H4 (cell line): ENCODE results near the gene NDEL1. TPM values are rescaled to one million over a fixed set of nuclear protein-coding genes. Genes with fewer than 3 reads are reported as not detected.

Source experiments
- DNase-seq: peaks from one replicate; pipeline ENCODE4 v3.0.0-alpha.2; 2015; ENCODE audit warnings: low spot score
- total RNA-seq: library from RNA; depleted of rRNA; stranded (reverse); fragments of >200 nt; shearing (Covaris generic); gene quantifications from 2 replicates; pipeline ENCODE4 v1.2.3, GENCODE V29; 2014

NDEL1 gene
- total RNA-seq, 1 experiment from 2014 or later, result 16.1 TPM

DNA sequence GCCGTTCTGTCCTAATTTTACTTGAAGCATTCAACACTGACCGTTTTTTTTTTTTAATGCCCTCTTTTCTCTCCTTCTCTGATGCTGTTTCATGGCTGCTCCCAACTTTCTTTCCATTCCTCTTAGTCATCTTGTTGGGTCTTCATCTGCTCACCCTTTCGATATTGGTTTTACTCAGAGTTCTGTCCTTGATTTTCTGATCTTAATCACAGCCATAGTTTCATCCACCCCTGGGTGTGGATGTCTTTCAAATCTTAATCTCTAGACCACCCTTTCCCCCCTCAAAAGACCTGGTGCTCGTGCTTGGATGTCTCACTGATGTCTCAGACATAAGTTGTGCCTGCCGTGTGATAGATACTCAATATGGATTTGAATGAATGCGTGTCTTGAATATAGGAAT is 22.4 kb downstream of the NDEL1 start:
- DNase-seq, result no peak

DNA sequence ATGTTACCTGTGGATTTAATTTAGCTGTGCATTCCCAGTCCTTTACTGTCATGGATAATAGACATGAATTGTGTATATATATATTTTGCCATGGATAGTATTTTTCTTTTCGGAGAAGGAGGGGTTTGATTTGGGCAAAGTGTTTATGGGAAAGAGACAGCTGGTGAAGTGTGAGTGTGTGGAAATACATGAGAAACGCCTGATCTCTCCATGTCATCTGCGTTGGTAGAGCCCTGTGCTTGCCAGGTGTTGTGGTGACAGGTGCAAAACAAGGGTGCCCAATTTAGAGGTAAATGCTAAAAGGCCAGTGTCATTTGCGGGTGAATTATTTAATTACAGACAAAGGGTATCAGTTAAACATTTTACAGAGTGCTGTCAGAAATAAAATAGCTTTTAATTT is 23.4 kb downstream of the NDEL1 start:
- DNase-seq, result no peak

DNA sequence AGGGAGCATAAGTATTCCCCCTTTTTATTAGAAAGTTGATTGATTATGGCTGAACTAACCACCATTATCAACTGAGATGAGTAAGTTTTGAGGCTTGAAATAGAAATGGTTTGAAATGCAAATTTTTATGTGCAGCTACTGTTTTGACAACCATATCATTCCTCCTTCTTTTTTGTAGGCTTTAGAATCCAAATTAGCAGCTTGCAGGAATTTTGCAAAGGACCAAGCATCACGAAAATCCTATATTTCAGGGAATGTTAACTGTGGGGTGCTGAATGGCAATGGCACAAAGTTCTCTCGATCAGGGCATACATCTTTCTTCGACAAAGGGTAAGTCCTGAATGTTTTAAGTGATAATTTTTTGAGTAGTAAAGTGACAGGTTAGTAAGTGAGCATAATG is 24.1 kb downstream of the NDEL1 start:
- no peak for DNase-seq

DNA sequence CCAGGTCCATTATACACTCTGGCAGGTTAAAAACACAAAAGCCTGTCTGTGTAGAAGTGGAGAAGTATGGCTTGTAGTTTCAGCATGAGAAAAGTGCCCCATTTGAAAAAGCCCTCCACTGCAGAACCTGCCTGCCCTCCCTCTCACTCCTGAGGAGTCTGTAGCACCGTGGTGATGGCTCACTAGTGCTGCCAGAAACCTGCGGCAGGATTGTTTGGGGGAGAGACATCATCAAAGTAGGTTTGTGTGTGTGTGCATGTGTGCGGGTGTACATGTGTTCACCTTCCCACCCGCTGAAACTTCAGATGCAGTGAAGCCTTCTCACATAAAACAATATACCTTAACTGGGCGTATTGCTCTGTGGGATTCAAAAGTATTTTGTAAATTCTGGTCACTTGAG is 26.9 kb downstream of the NDEL1 start:
- no peak for DNase-seq

DNA sequence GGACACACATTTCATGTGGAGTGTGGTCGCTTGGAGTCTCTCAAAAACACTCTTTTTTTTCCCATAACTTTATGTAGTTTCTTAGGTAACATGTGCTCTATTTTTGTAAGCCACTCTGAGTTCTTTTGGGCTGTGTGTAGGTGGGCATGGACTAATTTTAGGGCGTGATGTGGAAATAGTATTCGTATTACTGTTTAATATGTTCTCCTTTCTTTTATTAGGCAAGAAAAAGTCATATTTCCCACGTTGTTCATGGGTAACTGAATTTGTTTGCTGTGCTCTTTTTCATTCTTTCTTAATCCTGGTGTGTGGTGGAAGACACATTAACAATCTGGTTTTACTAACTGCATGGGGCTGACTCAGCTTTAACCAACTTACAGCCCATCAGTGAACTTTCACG is 27.4 kb downstream of the NDEL1 start:
- DNase-seq, result no peak

DNA sequence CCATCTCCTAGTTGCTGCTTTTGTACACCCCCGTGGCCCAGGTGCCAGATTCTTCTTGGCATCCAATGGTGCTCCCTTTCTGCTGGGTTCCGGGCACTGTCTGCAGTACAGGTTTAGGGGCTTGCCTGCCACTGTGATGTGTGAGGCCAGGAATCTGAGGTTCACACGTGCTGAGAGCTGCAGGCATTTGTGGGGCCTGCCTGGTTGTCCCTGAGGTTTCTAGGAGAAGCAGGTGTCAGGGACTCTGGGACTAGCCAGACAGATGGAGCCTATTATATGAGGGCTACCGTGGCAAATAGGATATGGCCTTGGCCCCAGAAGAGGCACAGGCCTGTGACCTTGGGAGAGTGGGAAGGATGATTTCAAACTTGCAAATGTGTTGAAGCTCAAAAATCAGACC is 29.3 kb downstream of the NDEL1 start:
- DNase-seq, result no peak

DNA sequence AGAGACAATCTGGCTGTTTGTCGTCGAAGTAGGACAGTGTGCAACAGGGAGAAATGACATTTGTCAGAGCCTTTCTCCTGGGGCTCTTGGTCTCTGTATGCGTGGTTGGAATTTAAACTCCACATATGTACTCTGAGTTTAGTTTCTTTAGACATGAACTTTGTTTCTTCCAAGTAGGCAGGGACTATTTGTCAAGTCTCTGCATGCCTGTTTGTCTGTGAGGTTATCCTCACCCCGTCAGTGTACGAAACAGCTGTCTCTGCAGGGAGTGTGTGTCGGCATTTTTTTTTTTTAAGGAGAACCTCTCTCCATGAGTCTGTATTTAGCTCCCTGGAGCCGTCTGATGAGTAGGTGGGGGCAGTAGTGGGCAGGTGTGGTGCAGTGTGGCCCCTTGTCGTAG is 29.7 kb downstream of the NDEL1 start:
- no peak for DNase-seq

DNA sequence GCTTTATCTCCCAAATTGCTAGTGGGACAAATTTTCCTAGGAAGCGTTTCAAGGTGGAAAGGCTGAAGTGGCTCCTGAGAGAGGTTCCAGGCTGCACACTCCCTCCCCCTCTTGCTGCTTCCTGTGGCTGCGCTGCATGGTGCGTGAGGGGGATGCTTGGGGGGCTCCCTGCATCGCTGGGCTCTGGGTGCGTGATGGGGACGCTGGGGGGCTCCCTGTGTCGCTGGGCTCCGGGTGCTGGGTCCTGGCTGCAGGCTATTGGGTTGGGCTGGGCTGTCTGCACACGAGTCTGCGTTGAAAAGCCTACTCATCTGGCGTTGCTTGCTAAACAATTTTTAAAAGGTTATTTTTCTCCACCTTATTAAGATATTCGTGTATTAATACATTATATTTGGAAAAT is 30.1 kb downstream of the NDEL1 start:
- no peak for DNase-seq

DNA sequence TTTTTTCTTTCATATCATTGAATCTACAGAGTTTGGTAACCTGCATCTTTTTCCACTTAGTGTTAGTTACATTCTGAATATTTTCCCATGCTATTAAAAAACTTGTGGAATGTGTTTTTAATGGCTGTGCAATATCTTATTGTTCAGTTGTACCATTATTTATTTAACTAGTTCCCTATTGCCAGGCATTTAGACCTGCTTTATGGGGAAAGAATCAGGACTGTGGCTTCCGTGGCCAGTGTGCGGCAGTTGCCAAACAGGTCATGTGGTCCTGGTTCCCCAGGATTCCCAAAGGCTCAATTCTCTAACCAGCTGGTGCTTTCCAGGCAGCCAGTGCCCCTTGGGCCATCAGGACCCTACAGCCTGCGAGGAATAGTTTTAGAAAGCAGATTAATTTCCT is 30.8 kb downstream of the NDEL1 start:
- DNase-seq, result no peak

DNA sequence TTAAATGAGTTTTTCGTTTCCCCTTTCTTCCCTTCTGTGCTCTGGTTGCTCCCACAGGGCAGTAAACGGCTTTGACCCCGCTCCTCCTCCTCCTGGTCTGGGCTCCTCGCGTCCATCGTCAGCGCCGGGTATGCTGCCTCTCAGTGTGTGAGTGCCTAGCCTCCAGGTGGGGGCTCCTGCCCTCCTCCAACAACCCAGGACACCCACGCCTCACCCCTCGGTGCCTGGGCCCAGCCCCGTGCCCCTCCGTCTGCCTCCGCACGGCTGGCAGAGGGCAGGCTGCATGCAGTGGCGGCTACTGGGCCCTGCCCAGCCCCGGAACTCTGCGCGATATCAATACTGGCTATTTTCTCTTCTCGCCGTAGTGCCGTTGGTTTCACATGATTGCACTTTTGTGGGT is 31.2 kb downstream of the NDEL1 start:
- no peak for DNase-seq

DNA sequence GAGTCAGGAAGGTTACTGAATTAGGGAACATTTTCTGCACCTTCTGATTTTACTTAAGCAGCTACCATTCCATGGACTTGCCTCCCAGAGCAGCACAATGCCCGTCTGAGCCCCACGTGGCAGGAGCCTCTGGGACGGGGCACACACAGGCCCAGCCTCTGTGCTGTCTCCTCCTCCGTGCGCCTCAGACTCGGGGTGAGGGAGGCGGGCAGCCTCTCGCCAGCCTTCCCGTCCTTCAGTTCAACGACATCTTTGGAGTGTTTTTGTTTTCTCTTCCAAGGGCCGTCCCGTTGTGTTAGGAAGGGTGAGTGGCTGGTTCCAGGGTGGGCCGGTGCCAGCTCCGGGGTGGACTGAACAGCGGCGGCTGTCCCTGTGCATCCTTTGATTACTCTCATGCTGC is 31.8 kb downstream of the NDEL1 start:
- DNase-seq, result no peak

DNA sequence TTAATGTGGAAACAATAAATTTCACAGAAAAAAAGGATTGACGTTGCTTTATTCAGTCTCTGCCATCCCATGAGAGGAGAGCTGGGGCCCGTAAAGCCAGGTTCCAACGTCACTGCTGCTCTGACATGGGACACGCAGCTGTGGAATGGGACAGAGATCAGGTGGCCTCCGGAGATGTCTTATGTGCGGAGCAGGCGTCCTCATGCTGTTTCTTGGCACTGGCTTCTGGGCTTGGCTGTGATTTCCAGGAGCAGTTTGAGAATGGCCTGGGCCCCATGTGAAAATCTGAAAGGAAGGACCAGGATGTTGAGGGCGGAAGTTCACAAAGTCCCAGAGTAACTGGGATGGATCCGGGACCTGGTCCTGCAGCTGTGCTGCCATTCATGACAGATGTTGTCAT is 32.4 kb downstream of the NDEL1 start:
- DNase-seq, result no peak

DNA sequence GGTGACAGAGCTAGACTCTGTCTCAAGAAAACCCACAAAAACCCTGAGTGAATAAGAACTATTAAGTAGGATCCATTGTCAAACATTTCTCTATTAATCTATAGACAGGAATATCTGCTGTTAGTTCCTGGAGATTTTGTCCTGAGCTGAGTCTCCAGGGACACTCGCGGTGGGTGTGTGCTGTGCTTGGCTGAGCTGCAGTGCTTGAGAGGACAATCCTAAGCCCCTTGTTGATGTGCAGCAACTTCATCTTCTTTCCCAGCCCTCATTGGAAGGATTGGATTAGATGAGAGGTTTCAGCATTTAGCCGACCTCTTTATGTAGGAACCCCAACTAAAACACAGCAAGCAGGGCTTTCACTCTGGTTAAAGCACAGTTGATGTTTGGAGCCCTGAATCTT is 33.3 kb downstream of the NDEL1 start:
- no peak for DNase-seq

DNA sequence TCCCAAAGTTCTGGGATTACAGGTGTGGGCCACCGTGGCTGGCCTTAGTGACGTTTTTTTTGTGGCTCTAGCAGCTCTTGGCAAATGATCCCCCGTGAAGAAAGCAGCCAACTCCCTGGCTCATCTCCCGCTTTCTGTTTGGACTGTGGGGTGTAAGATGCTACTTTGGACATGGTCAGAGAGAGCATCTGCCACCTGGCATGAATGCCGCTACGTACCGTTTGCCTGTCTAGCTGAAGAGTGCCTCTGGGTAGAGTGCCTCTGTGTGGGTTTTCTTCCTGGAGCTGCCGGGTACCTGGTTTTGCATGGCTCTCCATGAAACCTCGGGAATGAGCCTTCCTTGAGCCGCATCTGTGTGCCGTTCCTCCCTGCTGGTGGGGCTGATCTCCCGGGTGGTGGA is 34.3 kb downstream of the NDEL1 start:
- no peak for DNase-seq

DNA sequence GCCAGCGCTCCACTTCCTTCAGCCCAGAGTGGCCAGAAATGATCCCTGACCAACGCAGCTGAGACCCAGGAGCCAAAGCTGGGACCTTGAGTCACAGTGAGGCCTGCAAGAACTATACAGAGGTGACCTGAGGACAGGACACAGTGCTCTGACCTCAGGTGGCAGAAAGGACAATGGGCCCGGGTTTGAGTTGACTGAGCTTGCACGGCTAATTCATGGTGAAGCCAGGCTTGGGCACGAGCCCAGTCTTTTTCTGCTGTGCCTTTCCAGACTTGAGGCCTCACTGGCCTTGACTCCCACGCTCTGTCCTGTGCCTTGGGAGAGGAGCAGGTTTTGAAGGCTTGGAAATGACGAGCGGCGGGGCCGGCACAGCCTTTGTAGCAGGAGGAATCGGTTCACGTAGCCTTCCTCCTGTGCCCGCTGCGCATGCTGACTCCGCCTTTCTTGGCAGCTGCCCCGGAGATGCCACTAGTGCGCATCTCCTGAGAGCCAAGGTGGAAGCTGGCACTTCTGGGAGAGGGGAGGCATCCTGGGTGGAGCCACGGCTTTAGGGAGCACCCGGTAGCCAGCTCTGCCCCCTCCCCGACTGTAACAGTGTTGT is 34.9 kb downstream of the NDEL1 start:
- no peak for DNase-seq

DNA sequence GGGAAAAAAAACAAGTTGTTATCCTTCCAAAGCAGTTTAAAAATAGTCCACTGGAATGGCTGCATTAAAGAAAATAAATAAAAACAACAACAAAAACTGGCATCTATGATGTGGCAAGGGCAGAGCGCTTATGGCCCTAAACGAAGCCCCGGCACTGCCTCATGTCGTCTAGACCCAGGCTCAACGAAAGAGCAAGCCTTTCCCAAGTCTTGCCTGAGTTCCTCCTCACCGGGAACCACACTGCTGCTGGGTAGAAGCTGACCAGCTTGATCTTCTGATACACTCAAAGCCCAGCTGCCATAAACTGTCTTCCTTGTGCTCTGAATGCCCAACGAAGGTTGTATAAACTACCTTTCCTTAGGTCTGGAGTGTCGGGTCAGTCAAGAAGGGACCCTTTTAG is 37.0 kb downstream of the NDEL1 start:
- no peak for DNase-seq

DNA sequence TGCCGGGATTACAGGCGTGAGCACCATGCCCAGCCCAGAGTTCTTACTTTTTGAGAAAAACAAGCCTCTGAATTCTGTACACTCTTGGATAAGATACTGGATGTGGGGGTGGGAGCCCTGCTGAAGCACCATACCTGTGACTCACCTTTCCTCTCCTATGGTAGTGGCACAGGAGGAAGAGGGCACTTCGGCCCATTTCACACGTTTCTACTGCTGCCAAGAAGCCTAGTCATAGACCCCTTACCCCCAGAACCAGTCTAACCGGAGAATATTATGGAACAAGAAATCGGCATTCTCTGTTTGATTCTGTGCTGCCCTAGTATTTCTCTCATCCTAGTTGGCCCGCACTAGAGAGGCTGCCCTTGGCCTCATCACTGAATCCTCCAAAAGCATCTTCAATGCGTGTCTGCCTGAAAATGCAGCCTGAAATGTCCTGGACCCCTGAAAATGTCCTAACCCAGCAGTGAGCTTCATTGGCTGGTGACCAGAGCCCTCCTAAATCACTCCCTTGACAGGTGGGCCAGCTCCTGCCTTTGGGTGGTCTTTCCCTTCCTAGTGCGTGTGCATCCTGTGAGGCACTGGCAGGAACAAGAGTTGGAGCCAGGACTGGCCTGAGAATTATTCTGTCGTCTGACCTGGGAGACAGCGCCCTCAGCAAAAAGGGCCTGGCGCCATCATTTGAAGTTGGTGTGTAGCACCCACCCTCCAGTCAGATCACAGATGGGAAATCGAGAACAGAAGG is 37.9 kb downstream of the NDEL1 start:
- no peak for DNase-seq

DNA sequence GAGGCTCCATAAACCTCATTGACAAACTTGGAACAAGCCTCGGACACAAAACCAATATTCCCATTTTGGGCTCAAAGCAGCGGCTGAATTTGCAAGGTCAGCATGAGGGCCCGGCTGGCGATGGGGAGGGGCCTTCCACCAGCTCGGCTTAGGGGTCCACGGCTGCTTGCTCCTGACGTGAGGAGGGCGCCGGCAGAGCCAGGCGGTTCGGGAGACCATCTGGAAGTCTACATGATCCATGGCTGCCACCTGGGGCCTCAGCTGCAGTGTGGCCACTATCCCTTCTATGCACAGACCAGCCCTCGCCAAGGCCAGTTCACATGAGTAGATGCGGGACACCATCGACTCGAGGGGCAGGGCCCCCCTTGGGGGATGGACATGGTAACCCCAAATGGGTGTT is 39.1 kb downstream of the NDEL1 start:
- DNase-seq, result no peak

DNA sequence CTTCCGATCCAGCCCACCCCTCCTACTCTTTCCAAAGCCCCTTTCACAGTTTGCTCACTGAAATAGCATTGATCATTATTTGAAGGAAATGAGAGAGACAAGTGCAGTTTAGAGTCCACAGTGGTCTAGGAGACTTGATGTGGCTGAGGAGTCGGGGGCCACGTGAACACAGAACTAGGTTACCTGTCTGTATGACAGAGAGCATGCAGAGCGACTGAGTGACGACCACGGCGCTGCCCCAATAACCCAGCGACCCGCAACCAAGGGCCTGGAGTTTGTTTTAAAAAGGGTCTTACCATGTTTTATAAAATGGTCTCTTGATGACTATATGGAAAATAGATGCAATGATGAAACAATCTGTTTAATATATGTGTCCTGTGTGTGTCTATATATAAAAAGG is 39.5 kb downstream of the NDEL1 start:
- no peak for DNase-seq

DNA sequence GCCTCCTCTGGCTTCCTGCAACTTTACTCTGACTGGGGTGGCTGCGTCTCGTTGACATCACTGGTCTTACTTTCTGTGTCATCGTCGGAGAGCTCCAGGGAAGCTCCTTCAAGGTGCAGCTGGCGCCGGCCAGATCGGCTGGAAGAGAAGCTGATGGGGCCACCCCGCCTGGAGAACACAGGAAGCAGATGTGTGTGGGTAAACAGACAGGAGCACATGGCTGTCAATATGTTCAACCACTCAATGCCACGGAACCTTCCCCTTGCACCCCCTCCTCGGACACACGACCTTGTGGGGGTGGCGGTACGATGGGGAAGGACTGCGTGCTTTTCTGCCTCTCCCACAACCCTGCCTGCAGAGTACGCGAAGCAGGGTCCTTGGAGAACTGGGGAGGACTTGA is 40.1 kb downstream of the NDEL1 start:
- DNase-seq, result no peak

DNA sequence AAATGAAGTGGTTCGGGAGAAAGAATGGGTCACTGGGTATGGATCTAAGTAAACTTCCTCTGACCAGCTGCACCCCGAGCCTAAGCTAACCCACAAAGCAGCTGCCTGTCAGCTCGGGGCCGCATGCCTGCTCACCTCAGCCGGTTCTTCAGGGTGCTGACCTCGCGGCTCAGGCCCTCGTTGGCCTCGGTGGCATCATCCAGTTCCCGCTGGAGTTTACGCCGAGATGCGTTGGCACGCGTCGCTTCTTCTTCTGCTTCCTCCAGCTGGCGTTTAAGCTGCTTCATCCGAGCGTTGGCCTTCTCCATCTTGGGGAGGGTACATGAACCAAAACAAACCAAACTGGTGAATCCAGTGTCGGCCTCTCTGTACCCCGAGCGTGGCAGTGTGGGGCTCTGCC is 41.1 kb downstream of the NDEL1 start:
- no peak for DNase-seq

DNA sequence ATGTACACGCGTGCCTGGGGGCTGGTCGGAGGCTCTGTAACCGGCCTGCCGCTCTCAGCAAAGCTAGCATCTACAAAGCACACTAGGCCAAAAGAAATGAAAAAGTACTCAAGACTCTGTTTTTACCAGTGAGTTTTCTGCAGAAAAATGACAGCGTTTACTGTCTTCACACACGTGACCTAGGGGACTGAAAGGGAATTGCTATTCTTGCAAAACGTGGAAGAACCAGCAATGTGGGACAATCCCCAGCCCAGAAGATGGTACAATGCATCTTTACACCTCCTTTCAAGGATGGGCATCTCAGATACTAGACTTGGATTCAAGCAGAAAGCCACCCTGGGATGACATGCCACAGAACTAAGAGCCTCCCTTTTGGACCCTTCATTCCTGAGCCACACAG is 41.5 kb downstream of the NDEL1 start:
- no peak for DNase-seq

DNA sequence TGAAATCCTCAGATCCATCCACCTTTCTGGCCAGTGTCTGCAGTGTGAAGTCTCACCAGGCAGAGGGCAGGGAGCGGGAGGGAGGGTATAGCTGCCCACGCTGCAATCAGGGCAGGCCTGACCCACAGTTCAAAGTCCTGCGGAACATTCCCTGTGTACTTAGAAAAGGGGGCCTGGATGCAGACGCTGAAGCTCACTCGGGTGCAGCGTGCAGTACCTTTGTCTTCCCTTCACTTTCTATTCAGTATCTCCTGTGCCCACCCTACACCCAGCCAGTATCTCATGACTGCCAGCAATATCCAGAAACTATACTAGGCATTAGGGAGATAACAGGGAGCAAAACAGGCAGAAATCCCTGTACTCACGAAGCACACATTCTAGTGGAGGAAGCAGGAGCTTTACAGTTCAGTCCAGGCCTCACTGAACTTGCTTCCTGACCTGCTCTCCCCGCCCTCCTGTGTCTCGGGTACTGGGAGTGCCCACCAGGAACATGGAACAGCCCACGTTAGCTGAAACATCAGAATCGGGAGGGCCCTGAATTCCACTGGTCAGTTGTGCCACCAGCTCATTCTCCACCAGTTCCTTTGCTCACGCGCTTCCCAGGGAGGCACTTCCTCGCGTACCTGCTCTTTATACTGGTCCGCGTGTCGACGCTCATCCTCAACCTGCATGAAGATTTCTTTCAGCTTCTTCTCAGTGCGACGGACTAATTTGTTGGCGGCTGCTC is 42.2 kb downstream of the NDEL1 start:
- DNase-seq, result no peak
